ENCODE measurements around the gene SPRED3.
A peak's percentile ranks its signal among the peaks of the same experiment; 100 is the strongest.

SPRED3 gene

DNA sequence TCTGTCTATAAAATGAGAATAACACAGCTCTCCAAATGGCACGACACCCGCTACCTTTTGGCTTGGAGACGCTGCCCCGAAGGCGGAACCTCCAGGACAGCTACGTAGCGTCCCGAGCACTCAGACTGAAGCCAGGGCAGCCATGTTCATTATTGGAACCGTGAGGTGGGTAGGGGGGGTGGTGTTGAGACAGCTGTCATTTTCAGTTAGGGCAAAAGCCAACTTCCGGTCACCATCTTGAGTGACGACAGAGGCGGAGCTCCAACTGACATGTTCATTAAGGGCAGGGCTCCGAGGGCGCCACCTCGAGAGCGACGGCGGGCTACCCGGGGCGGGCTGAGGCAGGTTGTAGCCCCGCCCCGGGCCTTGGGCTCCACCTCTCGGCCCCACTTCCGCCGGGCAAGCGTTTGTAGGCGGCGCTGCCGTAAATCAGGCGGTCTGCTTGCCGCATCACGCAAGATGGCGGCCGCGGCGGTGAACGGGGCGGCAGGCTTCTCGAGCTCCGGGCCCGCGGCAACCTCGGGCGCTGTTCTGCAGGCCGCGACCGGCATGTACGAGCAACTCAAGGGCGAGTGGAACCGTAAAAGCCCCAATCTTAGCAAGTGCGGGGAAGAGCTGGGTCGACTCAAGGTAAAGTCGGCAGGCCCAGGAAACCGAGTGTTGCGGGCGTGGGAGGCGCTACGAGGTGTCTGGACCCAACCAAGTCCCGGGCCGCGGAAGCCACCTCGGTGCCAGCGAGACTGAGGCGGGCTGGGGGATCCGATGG lies 14.0 kb upstream of the SPRED3 start, which contains the start of gene PSMD8:
Gene PSMD8, plus strand, starts transcription at position 240 of the 766 bp plus-strand sequence. Its CDS starts 31 bp downstream, at position 271.
- TF ChIP-seq, protein P1, sequence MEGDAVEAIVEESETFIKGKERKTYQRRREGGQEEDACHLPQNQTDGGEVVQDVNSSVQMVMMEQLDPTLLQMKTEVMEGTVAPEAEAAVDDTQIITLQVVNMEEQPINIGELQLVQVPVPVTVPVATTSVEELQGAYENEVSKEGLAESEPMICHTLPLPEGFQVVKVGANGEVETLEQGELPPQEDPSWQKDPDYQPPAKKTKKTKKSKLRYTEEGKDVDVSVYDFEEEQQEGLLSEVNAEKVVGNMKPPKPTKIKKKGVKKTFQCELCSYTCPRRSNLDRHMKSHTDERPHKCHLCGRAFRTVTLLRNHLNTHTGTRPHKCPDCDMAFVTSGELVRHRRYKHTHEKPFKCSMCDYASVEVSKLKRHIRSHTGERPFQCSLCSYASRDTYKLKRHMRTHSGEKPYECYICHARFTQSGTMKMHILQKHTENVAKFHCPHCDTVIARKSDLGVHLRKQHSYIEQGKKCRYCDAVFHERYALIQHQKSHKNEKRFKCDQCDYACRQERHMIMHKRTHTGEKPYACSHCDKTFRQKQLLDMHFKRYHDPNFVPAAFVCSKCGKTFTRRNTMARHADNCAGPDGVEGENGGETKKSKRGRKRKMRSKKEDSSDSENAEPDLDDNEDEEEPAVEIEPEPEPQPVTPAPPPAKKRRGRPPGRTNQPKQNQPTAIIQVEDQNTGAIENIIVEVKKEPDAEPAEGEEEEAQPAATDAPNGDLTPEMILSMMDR (IDR thresholded peaks at IDR 0.05; ENCODE audit: insufficient read depth, missing control alignments): peak; percentile 29
- peak; percentile 84 for FAIRE-seq
- peak; percentile 96 for DNase-seq (ENCODE audit: insufficient read length, low spot score)

DNA sequence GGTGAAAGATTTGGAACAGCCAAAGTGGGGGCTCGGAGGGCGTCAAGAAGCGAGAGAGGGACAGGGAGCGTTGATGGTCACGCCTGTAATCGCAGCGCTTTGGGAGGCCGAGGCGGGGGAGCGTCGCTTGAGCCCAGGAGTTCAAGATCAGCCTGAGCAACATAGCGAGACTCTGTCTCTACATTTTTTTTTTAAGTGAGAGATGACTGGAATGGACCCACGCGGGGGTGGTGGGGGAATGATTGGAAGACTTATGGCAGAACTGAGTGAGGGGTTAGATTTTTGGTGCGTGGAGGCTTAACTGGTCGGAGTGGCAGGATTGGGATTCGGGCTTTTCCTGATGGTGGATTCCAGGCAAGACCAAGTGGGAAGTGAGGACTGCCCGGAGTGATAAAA lies 13.4 kb upstream of the SPRED3 start:
- FAIRE-seq (no peak), DNase-seq (ENCODE audit: insufficient read length, low spot score) (no peak)

DNA sequence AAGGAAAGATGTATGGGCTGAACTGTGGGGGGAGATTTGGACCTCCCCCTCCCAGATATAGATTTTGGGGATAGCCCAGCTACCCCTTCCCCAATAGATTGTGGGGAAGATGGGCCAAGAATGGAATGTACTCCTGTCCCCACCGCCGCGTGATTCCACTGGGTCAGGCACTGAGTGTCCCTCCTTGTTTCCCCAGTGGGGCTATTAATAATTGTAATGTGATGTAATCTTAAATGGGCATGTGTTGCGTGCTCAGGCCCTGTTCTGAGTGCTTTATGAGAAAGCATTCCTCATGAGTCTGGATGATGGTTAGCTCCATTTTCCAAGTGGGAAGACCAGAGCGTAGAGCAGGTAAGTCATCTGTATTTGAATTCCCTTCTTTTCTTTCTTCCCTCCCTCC lies 12.7 kb upstream of the SPRED3 start:
- DNase-seq (ENCODE audit: insufficient read length, low spot score) (no peak), FAIRE-seq (no peak)
- TF ChIP-seq, protein P1 (IDR thresholded peaks at IDR 0.05; ENCODE audit: insufficient read depth, missing control alignments): no peak

More for the DNA sequence above, 13.4 kb upstream of the SPRED3 start:
- TF ChIP-seq, protein P1 (IDR thresholded peaks at IDR 0.05; ENCODE audit: insufficient read depth, missing control alignments): no peak

DNA sequence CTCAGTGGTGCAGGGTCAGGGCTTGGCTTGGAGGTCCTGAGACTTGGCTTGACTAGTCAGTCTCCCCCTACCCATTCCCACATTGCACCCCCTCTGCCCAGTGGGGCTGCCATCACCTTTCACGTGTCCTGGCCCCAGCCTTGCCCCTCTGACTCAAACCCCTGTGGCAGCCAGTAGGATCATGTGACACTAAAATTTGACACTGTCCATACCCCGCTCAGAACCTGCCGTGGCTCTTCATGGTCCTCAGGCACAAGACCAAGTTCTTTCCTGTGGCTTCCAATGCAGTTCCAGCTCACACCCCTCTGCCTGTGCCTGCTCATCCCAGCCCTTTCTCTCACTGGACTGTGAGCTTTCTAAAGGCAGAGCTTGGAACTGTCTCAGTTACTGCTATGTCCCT lies 11.9 kb upstream of the SPRED3 start:
- TF ChIP-seq, protein P1 (IDR thresholded peaks at IDR 0.05; ENCODE audit: insufficient read depth, missing control alignments): no peak
- FAIRE-seq (no peak), DNase-seq (ENCODE audit: insufficient read length, low spot score) (no peak)

DNA sequence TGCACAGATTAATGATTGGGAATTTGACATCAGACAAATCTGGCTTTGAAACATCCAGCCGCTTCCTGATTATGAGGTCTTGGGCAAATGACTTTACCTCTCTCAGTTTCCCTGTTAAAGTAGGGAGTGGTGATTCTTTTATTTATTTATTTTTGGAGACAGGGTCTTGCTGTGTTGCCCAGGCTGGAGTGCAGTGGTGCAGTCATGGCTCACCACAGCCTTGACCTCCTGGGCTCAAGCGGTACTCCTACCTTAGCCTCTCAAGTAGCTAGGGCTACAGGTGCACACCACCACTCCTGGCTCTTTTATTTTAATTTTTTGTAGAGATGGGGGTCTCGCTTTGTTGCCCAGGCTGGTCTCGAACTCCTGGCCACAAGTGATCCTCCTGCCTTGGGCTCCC lies 11.4 kb upstream of the SPRED3 start:
- no peak for FAIRE-seq
- TF ChIP-seq, protein P1 (IDR thresholded peaks at IDR 0.05; ENCODE audit: insufficient read depth, missing control alignments): no peak
- no peak for DNase-seq (ENCODE audit: insufficient read length, low spot score)

DNA sequence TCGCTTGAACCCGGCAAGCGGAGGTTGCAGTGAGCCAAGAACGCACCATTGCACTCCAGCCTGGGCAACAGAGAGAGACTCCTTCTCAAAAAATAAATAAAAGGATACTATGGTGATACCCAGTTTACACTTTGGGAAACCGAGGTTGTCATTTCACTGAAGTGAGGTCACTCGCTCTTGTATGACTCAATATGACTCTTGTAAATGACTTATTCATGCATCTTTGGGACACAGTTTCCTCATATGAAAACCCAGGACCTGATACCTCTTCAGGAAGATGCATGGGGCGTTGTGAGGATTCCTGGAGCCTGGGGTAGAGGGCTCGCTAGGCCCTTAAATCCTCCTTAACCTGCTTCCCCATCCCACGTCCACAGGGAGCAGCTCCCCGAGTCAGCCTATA lies 9.6 kb upstream of the SPRED3 start:
- FAIRE-seq: no peak
- DNase-seq (ENCODE audit: insufficient read length, low spot score): no peak
- TF ChIP-seq, protein P1 (IDR thresholded peaks at IDR 0.05; ENCODE audit: insufficient read depth, missing control alignments): no peak

DNA sequence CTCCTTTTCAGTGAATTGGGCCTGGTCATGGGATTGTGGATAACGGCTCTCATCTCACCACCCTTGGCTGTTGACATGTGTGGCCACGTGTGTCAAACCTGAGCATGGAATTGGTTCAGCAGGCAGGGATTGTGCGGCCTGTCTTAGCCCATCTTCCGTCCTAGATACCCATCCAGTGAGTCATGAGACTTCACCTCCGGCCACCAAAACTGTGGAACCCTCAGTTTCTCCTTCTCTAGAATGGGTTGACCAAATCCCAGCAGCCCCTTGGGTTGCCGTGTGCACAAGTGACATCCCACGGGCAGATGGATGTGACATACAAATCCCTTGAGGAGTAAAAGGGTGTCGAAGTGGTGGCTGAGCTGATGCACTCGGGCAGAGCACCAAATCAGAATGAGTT lies 7.4 kb upstream of the SPRED3 start:
- FAIRE-seq (no peak), DNase-seq (ENCODE audit: insufficient read length, low spot score) (no peak)
- TF ChIP-seq, protein P1 (IDR thresholded peaks at IDR 0.05; ENCODE audit: insufficient read depth, missing control alignments): no peak
